GM23248 (cell line): ENCODE data around the gene TGM6.

Source experiments
- EZH2 ChIP-seq: fragments of 200-600 bp; sonication (generic); IDR thresholded peaks from 2 replicates; pipeline ENCODE4 v1.6.1; 2018; ENCODE audit warnings: antibody characterized with exemption, mild to moderate bottlenecking; ENCODE audit not compliant: insufficient read depth, poor library complexity, severe bottlenecking
- EZH2phosphoT487 ChIP-seq: fragments of 200-600 bp; sonication (generic); IDR thresholded peaks from 2 replicates; pipeline ENCODE4 v1.6.1; 2018; ENCODE audit warnings: antibody characterized with exemption, moderate library complexity, mild to moderate bottlenecking, low read depth; ENCODE audit not compliant: insufficient read depth

GRCh38 chr20:2398449-2398848, 17.7 kb downstream of the TGM6 start:
- TF ChIP-seq EZH2, result no peak
- TF ChIP-seq EZH2phosphoT487, result no peak
